HG02678 (cell line): ENCODE data around the gene TBX18.

ENCODE experiments used
- ATAC-seq: cut with Tn5 transposase; IDR thresholded peaks from one replicate; pipeline ENCODE4 v1.9.1; 2021; ENCODE audit warnings: mild to moderate bottlenecking, moderate library complexity; ENCODE audit not compliant: unreplicated experiment

TBX18 gene

GRCh38 chr6:84773133-84773430 lies 8.7 kb upstream of the TBX18 start:
- no peak for ATAC-seq

DNA sequence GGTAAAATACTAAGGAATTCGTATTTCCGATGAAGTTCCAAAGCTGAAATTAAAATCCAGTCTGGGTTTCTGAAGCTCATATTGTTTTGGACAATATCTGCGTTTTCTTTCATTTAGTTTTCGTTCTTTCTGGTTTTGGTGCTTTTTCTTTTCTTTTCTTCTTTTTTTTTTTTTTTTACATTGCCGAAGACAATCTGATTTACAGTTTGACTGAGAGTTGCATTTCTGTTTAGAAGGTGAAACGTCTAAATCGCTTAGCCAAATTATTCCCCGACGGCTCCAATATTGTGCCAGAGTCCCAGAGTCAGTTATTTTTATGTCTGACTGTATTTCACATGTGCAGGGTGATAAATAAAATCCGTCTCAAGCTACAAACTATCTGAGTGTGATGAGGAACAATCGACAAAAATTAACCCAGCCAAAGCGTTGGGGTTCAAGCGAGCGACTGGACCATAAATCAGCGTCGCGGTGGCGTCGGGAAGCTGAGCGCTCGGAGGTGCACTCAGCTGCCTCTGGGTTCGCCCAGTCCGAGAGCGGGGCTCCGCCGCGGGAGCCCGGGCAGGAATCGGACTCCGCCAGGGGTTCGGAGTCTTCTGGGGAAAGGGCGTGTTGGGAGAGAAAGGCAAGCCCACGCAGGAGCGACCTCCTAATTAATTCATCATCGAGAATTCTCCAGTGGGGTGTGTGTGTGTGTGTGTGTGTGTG lies 8.2 kb upstream of the TBX18 start:
- ATAC-seq: no peak

- ATAC-seq: no peak
Observed at GRCh38 chr6:84771756-84772356, 7.5 kb upstream of the TBX18 start.

GRCh38 chr6:84771125-84771755 lies 6.8 kb upstream of the TBX18 start:
- no peak for ATAC-seq

DNA sequence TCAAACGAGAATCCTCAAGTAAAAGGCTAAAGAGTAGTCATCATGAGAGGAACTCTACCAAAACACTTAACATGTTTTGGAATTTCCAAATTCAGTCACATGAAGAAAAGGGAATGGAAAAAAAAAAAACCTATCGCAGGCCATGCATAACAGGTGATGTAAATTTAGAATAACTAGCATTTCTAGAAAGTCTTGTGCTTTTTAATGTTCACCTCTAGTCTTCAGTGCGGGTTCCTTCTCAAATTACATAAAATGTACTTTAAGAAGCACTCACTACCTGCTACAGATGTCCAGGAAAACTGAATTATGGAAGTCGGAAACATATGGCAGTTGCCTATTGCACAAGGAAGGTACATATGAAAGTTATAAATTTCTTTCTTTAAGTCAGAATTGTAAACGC lies 6.1 kb upstream of the TBX18 start:
- no peak for ATAC-seq

- no peak for ATAC-seq
Observed at GRCh38 chr6:84769306-84769705, 4.9 kb upstream of the TBX18 start.

DNA sequence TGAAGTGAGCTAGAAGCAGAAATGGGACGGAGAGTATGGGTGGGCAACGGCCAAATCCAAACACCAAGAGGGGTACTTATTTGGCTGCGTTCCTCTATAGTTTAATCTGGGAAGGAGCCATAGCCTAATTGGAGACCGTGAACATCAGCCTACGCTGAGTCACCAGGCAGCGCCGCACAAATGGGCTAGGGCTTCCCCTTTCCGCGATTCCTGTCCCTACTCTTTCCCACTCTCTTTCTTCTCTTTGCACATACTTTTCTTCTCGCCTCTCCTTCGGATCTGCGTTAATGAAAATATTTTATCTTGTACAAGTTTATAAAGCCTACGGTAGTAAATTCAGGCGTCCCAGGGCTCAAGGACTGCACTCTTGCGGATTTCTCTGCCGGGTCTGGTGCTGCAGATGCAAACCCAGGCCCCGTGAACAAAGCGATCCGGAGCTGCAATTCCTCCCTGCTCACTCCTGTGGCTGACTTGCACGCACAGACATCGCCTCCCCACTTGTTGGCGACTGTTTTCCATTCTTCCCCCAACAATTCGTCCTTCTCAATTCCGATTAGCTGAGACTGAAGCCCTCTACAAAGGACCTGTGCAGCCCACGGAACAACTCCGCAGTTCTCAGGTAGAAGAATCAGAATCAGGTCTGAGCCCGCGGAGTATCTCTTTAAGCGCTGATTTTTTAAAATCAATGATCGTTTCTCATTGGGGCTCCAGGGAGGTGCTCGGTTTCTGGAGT lies 4.2 kb upstream of the TBX18 start:
- no peak for ATAC-seq

- ATAC-seq: no peak
Observed at GRCh38 chr6:84767526-84768201, 3.3 kb upstream of the TBX18 start.

DNA sequence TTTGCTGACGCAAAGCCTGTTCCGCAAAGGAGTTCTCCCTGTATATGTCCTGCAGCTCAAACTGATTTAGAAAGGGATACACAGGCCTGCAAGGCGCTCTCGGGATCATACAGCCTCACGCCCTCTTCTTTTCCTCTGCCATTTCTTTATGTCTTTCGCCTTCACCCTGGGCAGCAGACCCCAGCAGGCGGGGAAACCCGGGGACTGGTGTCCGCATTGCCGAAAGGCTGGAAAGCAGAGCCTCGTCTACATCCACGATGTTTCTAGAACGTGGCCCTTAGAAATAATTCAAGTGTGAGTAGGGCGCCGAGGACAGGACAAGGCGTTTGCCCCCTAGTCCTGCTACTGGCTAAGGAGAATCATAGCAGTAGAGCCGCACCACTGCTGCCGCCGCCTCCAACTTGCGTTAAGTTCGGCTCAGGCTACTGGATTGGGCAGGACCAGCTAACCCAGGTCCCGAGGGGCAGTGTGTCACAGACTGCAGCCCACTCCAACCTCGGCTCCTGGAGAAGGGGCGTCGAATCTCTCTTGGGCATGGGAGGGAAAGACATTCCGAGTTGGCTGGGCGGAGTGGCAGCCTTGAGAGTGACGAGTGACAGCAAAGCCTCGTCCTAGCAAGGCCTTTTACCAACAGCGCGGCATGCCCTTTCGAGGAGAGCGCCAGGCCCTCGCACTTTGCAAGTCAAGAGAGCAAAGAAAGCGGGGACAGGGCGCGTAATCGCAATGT lies 2.6 kb upstream of the TBX18 start:
- no peak for ATAC-seq

- ATAC-seq: no peak
Observed at GRCh38 chr6:84766118-84766798, 1.9 kb upstream of the TBX18 start.

DNA sequence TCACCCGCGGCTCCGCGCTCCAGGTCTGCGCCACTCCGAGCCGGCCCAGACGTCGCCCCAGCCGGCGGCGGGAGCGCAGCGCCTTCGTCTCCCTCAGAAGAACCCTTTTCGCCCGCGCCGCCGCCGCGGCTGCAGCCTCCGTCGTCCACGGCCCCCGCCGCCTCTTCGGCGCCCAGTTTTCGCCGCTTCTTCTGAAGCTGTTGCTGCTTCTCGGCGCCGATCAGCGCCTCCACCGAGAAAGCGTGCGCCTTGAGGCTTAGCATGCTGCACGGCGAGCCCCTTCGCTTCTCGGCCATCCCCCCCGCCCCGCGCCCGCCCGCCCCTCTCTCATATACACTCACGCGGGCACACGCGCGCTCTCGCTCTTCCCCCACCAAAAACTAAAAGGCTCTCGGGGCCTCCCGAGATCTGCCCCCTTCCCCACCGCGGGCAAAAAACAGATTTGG lies 489 bp downstream of the TBX18 start:
- ATAC-seq: no peak

DNA sequence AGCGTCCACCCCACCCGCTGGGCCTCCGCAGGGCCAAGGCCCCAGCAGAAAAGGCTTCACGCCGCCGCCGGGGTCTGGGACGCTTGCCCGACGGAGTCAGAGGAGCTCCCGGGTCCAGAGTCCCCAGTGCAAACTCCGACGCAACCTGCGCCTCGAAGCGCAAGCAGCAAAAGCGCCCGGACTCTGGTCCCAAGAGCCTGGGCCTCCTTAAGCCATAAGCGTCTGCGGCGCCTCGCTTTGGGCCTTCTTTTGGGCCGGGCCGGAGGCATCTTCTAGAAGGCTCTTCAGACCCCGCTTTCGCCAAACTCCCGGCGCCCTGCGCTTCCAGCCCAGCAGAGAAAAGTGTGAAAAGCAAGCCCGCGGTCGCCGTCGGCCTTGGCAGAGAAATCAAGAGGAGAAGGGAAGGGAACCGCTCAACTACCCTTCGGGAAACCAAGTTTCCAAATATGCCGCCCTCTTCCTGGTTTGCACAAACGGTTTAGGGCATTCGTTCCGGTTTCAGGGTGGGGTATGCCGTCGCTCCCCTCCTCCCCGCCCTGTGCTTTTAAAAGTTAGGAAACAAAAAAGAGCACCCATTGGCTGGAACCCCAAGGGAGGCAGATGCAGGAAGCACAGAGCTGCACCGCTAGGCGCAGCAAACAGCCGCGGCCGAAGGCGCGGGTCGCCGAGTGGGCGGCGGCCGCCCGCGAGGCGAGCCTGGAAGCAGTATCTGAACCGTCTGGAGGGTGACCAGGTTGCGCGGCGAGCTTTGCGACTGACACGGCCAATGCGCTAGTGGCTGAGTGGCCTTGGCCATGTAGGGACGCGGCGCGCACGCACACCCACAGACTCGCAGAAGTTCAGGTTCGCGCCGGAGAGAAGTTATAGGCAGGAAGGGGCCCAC lies 1.2 kb downstream of the TBX18 start:
- ATAC-seq: no peak

- ATAC-seq: no peak
Observed at GRCh38 chr6:84762220-84763002, 2.0 kb downstream of the TBX18 start.

DNA sequence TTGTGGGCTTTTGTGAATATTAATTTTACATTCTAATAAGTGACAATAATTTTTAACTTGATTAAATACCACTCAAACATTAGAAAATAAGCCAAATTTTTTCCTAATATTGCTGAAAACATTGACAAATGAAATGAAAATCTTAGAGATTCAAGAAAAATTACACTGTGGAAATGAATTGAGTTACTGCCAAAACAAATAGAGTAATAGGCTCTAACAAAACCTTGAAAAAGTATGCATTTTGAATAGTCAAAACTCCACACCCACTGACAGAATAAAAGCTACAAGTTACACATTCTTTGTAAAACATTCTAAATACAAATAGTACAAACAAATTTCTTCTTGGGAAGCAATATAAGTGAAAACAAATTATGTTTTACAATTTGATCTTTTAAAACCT lies 5.9 kb downstream of the TBX18 start:
- no peak for ATAC-seq

DNA sequence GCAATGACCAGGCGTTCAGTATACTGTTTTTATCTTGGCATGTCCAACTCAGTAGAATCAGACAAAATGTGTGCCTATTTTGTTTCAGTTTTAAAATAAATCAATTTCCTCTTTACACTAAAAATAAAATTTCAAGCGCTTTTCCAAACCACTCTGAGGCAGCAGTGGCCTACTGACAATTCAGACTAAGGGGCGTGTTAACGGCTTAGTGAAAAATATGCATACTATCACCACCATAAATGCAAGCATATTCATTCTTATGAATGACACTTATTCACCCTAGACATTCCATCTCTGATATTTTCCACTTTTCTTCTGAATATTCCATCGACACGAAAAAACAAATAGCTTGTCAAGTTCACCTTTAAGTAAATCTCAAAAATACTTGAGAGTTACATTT lies 7.5 kb downstream of the TBX18 start:
- ATAC-seq: no peak

DNA sequence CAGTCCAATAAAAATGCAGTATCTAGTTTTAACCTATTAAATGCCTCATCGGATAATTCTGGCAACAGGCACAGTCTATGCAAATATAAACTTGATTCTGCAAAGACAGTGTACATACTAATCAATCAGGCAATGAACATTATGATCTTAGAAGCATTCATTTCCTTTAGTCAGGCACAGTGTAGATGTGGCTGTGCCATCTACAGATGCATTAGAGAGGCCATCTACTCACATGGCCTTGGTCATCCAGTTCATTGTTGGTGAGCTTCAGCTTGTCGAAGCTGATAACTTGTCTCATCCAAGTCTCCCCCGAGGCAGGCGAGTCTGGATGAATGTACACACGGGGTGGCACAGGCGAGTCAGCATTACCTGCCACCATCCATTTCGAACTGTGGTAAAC lies 7.9 kb downstream of the TBX18 start:
- ATAC-seq: no peak

GRCh38 chr6:84753173-84753572 lies 11.2 kb downstream of the TBX18 start:
- no peak for ATAC-seq

DNA sequence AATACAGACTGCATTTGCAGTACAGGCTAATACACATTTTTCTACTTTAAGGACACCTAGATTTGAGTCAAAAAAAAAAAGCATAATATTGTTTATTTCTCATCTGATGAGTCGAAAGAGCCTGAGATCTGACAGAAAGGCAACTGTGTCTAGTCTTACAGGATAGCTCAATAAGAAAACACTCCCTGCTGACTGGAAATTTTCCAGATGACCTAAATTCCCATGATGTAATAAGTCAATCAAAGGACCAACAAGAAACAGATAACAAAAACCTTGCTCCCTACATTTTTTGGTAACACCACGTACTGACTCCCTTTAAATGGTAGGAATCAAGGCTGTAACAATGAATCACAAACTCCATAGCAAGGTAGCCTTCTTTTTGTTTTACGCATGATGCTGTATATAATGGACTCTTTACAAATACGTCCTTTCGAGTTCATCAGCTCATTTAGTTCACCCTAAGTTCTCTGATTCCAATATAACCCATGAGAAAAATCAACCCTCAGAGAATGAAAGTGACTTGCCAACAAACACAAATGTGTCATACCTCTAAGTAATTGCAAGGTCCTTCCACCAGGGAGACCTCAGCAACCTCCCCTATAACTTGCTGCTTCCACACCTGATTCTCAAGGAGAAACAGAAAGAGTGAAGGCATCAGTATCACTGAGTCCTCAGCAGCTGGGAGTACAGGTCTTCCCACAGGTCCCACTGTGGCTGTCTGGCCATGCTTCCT lies 12.1 kb downstream of the TBX18 start:
- no peak for ATAC-seq
